ENCODE data around the gene MMP25.

GRCh38 chr16:3020247-3020603 lies 26.1 kb upstream of the MMP25 start, which contains the start of gene TNFRSF12A:
- TF ChIP-seq CTCF (IDR thresholded peaks at IDR 0.05) (peak in 1 of 3 experiments; percentile 12), POLR2A (IDR thresholded peaks at IDR 0.05; ENCODE audit: low read depth) (peak; percentile 69), POLR2AphosphoS5 (IDR thresholded peaks at IDR 0.05) (peak; percentile 67 to 77)
